K562 (cell line): ENCODE measurements around the gene IGLON5. TPM values are rescaled to one million over a fixed set of nuclear protein-coding genes. Genes with fewer than 3 reads are reported as not detected.

ENCODE experiments used
- C11orf30 ChIP-seq: fragments of 450-650 bp; IDR thresholded peaks from 2 replicates; pipeline ENCODE4 v1.6.1; 2016; ENCODE audit warnings: low read depth, mild to moderate bottlenecking
- ESRRB ChIP-seq: fragments of 250-450 bp; sonication (Bioruptor Pico); IDR thresholded peaks from 2 replicates; pipeline ENCODE4 v1.5.0; 2020; ENCODE audit warnings: mild to moderate bottlenecking, moderate library complexity, borderline replicate concordance
- KAT2B ChIP-seq: IDR thresholded peaks from one replicate; pipeline ENCODE4 v1.6.1; 2012; ENCODE audit warnings: low read depth, mild to moderate bottlenecking, control low read depth, inconsistent platforms, low read length, moderate library complexity
- MTA3 ChIP-seq: fragments of 450-650 bp; formaldehyde crosslinking; IDR thresholded peaks from 2 replicates; pipeline ENCODE4 v1.6.1; 2017; ENCODE audit warnings: mild to moderate bottlenecking, borderline replicate concordance
- POLR2G ChIP-seq: fragments of 200-400 bp; formaldehyde crosslinking; IDR thresholded peaks from 2 replicates; pipeline ENCODE4 v1.6.1; 2017; ENCODE audit warnings: low read depth, mild to moderate bottlenecking, antibody characterized with exemption, low read length, moderate library complexity
- RBM39 ChIP-seq: fragments of 200-400 bp; formaldehyde crosslinking; optimal IDR thresholded peaks from 2 replicates; pipeline ENCODE3; 2018; ENCODE audit warnings: low read depth, low read length
- TFAM ChIP-seq: fragments of 250-450 bp; sonication (Bioruptor Pico); conservative IDR thresholded peaks from 2 replicates; pipeline ENCODE4 v1.5.0; 2021; ENCODE audit warnings: mild to moderate bottlenecking, moderate library complexity
- TSC22D4 ChIP-seq: fragments of 450-650 bp; IDR thresholded peaks from 2 replicates; pipeline ENCODE4 v1.6.1; 2016; ENCODE audit warnings: missing genetic modification characterization, missing biosample characterization, control low read depth
- ZNF395 ChIP-seq: fragments of 200-800 bp; sonication (Bioruptor generic); IDR thresholded peaks from 2 replicates; pipeline ENCODE4 v1.6.1; 2017; ENCODE audit warnings: missing genetic modification characterization, missing compliant biosample characterization
- polyA plus RNA-seq, 8 experiments: library from polyadenylated mRNA; depleted of rRNA in 4 of 8; stranded (reverse) in 5 of 8; unstranded in 3 of 8; fragments of >200 nt; fragmentation: Nextera tagmentation in 2 of 8; fragmentation: Illumina TruSeq in 1 of 8; extraction: Ambion mirVana in 2 of 8; extraction: Trizol in 1 of 8; gene quantifications; 2 replicates each; pipeline versions ENCODE4 v1.2.1 to v1.2.3, GENCODE V29; 2011 to 2014; ENCODE audit warnings: inconsistent platforms in 1 of 8, missing spikeins in 1 of 8
- total RNA-seq, 7 experiments: library from RNA; depleted of rRNA in 6 of 7; stranded (reverse); fragments of >200 nt in 6 of 7; fragmentation: Illumina TruSeq in 2 of 7; extraction: Trizol in 2 of 7; gene quantifications; 2 replicates each; pipeline versions ENCODE4 v1.2.1 to v1.2.3, GENCODE V29; 2011 to 2021; ENCODE audit warnings: low replicate concordance in 1 of 7
- TF ChIP-seq, protein P1 (sequence below): fragments of 450-650 bp; formaldehyde crosslinking; IDR thresholded peaks from 2 replicates; pipeline ENCODE4 v1.4.0; 2020; ENCODE audit warnings: mild to moderate bottlenecking, moderate library complexity
- TF ChIP-seq, protein P2 (sequence below): fragments of 450-650 bp; formaldehyde crosslinking; IDR thresholded peaks from 2 replicates; pipeline ENCODE4 v1.4.0; 2022; ENCODE audit warnings: missing genetic modification characterization
- TF ChIP-seq, protein P3 (sequence below), 2 experiments: fragments of 450-650 bp in 1 of 2; sonication (generic) in 1 of 2; formaldehyde crosslinking in 1 of 2; IDR thresholded peaks; 2 replicates each; pipeline versions ENCODE4 v1.7.1 to v1.9.0; 2016 to 2022; ENCODE audit warnings: inconsistent platforms in 1 of 2, mild to moderate bottlenecking in 1 of 2, missing genetic modification reagents in 1 of 2
- TF ChIP-seq, protein P4 (sequence below): fragments of 450-650 bp; IDR thresholded peaks from 2 replicates; pipeline ENCODE4 v1.6.1; 2018; ENCODE audit warnings: mild to moderate bottlenecking, low read depth; ENCODE audit not compliant: partially characterized antibody

IGLON5 gene
- total and polyA plus RNA-seq, 9 of the 15 experiments (the other 6 are each of a cell fraction or from before 2014, with no cell fraction given), result 0.03 to 0.22 (median 0.14) TPM; not detected in 2

DNA sequence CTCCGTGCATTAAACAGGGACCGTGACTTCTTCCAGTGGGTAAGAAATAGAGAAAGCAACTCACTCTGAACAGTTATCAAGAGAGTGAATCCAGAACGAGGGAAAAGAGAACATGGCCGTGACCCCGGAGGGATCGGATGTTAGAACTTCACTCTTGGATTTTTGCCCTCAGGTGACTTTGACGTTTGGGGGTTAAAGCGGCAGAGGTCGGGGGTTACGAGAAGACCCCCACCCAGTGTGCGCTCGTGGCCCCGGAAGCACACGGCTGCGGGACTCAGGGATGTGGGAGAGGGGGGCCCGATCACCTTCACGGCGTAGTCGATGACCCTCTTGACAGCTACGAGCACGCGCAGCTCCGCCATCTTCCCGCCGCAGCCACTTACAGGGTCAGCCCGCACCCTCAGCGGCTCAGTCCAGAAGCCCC is 54.5 kb downstream of the IGLON5 start, which contains the start of gene ETFB (continued):
- TF ChIP-seq, protein P1, sequence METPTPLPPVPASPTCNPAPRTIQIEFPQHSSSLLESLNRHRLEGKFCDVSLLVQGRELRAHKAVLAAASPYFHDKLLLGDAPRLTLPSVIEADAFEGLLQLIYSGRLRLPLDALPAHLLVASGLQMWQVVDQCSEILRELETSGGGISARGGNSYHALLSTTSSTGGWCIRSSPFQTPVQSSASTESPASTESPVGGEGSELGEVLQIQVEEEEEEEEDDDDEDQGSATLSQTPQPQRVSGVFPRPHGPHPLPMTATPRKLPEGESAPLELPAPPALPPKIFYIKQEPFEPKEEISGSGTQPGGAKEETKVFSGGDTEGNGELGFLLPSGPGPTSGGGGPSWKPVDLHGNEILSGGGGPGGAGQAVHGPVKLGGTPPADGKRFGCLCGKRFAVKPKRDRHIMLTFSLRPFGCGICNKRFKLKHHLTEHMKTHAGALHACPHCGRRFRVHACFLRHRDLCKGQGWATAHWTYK, result no peak
- TF ChIP-seq, protein P2, sequence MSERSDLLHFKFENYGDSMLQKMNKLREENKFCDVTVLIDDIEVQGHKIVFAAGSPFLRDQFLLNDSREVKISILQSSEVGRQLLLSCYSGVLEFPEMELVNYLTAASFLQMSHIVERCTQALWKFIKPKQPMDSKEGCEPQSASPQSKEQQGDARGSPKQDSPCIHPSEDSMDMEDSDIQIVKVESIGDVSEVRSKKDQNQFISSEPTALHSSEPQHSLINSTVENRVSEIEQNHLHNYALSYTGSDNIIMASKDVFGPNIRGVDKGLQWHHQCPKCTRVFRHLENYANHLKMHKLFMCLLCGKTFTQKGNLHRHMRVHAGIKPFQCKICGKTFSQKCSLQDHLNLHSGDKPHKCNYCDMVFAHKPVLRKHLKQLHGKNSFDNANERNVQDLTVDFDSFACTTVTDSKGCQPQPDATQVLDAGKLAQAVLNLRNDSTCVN, result no peak
- TF ChIP-seq, protein P3, sequence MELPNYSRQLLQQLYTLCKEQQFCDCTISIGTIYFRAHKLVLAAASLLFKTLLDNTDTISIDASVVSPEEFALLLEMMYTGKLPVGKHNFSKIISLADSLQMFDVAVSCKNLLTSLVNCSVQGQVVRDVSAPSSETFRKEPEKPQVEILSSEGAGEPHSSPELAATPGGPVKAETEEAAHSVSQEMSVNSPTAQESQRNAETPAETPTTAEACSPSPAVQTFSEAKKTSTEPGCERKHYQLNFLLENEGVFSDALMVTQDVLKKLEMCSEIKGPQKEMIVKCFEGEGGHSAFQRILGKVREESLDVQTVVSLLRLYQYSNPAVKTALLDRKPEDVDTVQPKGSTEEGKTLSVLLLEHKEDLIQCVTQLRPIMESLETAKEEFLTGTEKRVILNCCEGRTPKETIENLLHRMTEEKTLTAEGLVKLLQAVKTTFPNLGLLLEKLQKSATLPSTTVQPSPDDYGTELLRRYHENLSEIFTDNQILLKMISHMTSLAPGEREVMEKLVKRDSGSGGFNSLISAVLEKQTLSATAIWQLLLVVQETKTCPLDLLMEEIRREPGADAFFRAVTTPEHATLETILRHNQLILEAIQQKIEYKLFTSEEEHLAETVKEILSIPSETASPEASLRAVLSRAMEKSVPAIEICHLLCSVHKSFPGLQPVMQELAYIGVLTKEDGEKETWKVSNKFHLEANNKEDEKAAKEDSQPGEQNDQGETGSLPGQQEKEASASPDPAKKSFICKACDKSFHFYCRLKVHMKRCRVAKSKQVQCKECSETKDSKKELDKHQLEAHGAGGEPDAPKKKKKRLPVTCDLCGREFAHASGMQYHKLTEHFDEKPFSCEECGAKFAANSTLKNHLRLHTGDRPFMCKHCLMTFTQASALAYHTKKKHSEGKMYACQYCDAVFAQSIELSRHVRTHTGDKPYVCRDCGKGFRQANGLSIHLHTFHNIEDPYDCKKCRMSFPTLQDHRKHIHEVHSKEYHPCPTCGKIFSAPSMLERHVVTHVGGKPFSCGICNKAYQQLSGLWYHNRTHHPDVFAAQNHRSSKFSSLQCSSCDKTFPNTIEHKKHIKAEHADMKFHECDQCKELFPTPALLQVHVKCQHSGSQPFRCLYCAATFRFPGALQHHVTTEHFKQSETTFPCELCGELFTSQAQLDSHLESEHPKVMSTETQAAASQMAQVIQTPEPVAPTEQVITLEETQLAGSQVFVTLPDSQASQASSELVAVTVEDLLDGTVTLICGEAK (IDR thresholded peaks at IDR 0.05), result peak; percentile 38; the same call in 1 of the 2 replicates
- TF ChIP-seq, protein P3 (CRISPR knock-in tag; IDR thresholded peaks at IDR 0.05), result no peak
- TF ChIP-seq, protein P4, sequence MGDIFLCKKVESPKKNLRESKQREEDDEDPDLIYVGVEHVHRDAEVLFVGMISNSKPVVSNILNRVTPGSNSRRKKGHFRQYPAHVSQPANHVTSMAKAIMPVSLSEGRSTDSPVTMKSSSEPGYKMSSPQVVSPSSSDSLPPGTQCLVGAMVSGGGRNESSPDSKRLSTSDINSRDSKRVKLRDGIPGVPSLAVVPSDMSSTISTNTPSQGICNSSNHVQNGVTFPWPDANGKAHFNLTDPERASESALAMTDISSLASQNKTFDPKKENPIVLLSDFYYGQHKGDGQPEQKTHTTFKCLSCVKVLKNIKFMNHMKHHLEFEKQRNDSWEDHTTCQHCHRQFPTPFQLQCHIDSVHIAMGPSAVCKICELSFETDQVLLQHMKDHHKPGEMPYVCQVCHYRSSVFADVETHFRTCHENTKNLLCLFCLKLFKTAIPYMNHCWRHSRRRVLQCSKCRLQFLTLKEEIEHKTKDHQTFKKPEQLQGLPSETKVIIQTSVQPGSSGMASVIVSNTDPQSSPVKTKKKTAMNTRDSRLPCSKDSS, result no peak
- TF ChIP-seq MTA3 (no peak), RBM39 (no peak), POLR2G (peak; percentile 88), TSC22D4 (tag) (no peak), TFAM (CRISPR knock-in tag) (no peak), ZNF395 (peak; percentile 63; the same call in 1 of the 2 replicates), C11orf30 (no peak), ESRRB (no peak), KAT2B (no peak)
